Measurements from ENCODE around the gene SHROOM3. TPM values are rescaled to one million over a fixed set of nuclear protein-coding genes. Genes with fewer than 3 reads are reported as not detected.
"Not testable (repeated sequence)": the region's sequence is repeated elsewhere in the genome, so short reads cannot be mapped to it uniquely, and the experiment has no call there.

The SHROOM3 gene
- total RNA-seq, 1 experiment from 2014 or later = 22.8 TPM

DNA sequence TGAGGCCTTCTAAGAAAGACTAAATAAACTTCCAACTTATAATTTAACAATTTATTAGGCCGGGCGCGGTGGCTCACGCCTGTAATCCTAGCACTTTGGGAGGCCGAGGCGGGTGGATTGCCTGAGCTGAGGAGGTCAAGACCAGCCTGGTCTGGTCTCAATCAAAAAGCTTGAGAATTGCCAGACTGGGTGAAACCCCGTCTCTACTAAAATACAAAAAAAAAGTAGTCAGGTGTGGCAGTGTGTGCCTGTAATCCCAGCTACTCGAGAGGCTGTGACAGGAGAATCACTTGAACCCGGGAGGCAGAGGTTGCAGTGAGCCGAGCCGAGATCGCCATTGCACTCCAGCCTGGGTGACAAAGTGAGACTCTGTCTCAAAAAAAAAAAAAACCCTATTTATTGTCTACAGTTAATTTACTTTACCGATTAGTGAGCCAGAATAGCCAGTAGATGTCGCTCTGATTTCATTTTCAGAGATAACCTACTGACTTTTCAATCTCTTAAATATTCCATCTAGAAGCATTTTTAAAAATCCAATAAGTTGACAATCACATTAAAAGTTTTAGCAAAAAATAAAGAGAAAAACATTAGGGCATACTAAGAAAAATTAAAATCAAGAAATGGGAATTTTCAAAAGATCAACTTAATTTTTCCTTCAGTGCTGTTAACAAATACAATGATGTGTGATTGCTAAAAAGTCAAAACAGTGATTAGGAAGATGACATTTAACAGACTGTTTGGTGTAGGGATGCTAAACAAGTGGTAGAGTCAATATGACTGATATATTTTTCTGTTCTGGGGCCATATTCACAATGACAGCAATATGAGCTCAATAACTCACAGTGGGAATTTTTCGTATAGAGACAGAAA is 4.3 kb upstream of the SHROOM3 start:
- Histone ChIP-seq H3K4me3 (peak overlapping the region; percentile 27; the same call in 1 of the 2 replicates), H3K9me3 (replicated peaks) (no peaks in the 10 kb centered on the region), H3K36me3 (no peaks in the 10 kb centered on the region), H3K4me1 (no peaks in the 10 kb centered on the region), H3K27me3 (no peaks in the 10 kb centered on the region), H3K27ac (no peak overlapping the region)
- peak; percentile 19 to 83 for DNase-seq

DNA sequence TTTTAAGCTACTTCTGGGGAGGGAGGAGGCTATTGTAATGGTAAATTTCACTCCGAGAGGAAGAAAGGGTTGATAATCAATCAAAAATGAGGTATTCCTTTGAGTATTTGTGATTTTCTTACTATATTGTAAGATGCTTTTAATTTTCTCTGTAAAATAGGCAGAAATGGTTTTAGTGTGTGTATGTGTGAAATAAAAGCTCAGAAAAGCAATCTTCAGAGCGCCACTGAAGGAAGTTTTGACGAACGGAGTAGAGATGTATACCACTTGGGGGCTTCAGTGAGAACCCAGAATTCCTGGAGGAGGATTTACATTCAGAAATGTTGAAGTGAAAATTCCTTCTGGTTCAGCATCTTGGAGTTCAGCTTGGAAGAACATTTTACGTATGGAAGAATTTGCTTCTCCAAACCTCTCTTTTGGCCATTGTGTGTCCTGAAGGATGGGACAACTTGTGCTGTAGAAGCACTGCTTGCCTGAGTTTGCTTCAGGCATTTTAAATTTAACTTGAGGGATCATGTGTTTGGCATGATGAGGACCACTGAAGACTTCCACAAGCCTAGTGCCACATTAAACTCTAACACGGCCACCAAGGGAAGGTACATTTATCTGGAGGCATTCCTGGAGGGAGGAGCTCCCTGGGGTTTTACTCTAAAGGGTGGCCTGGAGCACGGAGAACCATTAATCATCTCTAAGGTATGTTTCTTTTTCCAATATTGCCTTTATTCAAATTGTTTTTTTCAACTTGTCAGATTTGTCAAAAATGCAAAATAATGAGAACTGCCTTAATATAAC is 695 bp downstream of the SHROOM3 start:
- DNase-seq = no peak
- Histone ChIP-seq H3K36me3 (no peaks in the 10 kb centered on the region), H3K4me1 (no peaks in the 10 kb centered on the region), H3K9me3 (replicated peaks) (no peaks in the 10 kb centered on the region), H3K27me3 (no peaks in the 10 kb centered on the region), H3K27ac (no peak overlapping the region), H3K4me3 (no peak overlapping the region)

DNA sequence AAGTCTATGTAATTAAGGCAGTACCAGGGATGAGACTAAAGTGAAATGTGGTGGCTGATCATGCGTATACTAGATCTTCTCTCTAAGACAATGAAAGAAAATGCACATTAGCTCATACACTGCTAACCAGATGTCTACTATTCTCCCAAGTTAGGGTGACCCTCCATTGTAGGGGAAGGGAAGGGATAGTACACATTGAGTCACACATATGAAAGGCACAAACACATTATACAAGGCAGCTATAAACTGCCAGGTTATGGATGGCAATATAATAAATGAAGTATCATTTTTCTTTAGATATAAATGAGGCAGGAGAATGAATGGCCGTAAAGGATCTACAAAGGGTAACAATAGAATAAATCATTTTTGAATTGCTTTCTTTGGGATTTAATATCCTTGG is 4.5 kb downstream of the SHROOM3 start:
- Histone ChIP-seq H3K27me3 (no peaks in the 10 kb centered on the region), H3K27ac (no peak overlapping the region), H3K9me3 (replicated peaks) (no peaks in the 10 kb centered on the region; the same call in 1 of the 2 replicates), H3K4me3 (no peak overlapping the region), H3K36me3 (no peaks in the 10 kb centered on the region), H3K4me1 (no peaks in the 10 kb centered on the region)
- no peak for DNase-seq

DNA sequence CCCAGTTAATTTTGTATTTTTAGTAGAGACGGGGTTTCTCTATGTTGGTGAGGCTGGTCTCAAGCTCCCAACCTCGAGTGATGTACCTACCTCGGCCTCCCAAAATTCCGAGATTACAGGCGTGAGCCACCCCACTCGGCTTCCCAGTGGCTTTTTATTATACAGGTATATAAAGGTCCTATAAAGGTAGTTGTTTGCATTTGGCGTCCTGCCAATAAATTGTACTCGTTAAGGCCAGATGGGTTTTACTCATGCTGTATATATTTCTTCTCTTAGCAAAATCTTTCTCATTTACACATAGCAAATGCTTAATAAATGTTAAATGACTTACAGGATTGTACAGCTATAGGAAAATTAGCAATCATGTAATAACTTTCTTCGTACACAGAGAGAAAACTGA is 6.9 kb downstream of the SHROOM3 start:
- DNase-seq = no peak
- Histone ChIP-seq H3K9me3 (replicated peaks) (no peaks in the 10 kb centered on the region; the same call in 1 of the 2 replicates), H3K27me3 (no peaks in the 10 kb centered on the region), H3K36me3 (no peaks in the 10 kb centered on the region), H3K27ac (no peak overlapping the region), H3K4me3 (no peak overlapping the region), H3K4me1 (no peaks in the 10 kb centered on the region)

DNA sequence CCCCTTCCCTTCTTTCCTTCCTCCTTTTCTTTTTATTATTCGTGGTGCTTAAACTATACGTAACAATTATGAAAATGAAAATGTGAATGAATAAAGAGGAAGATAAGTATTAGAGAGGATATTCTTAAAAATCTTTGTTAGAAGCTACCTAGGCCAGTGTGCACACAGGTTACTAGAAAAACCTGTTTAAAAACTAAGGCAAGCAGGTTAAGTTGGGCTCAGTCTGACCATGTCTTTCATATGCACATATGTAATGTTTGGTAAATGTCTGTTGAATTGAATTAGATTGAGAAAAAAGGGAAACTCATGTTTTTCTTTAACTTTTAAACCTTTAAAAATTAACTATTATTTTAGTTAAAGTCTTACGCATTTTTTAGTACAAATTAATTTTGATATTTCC is 7.8 kb downstream of the SHROOM3 start:
- H3K4me3 ChIP-seq = no peak overlapping the region
- DNase-seq = no peak
- H3K27me3 ChIP-seq = no peaks in the 10 kb centered on the region
- H3K4me1 ChIP-seq = peaks cover 3% of the 10 kb centered on the region; the same call in 1 of the 2 replicates
- H3K9me3 ChIP-seq (replicated peaks) = no peaks in the 10 kb centered on the region; the same call in 1 of the 2 replicates
- no peak overlapping the region for H3K27ac ChIP-seq
- no peaks in the 10 kb centered on the region for H3K36me3 ChIP-seq

DNA sequence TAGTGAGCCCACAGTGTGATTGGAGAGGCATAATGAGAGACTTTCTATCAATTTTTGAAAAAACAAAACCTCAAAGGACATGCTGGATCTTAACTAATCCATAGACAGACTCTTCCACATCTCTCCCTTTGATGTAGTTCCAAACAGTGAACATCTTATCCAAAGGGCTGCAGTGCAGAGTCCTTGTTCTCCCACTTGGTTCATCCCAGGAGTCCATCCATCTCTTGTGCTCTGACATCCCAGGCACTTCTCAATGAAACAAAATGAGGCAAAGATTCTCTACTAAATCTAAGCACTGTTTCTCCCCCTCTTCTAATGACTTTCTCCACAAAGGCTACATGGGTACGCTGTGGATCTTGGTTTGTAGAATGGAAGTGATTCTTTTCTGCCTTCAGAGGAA is 8.3 kb downstream of the SHROOM3 start:
- no peak overlapping the region for H3K4me3 ChIP-seq
- H3K36me3 ChIP-seq = no peaks in the 10 kb centered on the region
- no peaks in the 10 kb centered on the region for H3K27me3 ChIP-seq
- peaks cover 3% of the 10 kb centered on the region; the same call in 1 of the 2 replicates for H3K4me1 ChIP-seq
- no peak overlapping the region for H3K27ac ChIP-seq
- DNase-seq = no peak
- H3K9me3 ChIP-seq (replicated peaks) = no peaks in the 10 kb centered on the region; the same call in 1 of the 2 replicates

DNA sequence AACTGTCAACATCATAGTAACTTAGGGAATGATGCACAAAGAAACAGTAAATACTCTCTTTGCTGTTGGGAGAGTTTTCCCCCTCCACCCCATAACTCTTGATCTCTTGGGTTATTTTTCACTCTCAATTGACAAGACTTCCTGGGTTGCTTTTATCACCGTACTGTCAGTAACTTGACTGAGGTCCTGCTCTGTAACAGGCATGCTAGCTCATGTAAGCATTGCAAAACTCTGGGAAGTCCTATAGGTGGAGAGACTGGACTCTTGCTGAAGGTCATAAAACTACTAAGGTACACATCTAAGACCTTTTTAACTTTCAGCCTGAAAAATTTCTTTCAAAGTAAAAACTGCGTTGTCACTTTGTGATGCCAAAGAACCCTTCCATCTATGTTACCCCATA is 10.9 kb downstream of the SHROOM3 start:
- no peaks in the 10 kb centered on the region for H3K36me3 ChIP-seq
- DNase-seq = no peak
- H3K9me3 ChIP-seq (replicated peaks) = no peaks in the 10 kb centered on the region; the same call in 1 of the 2 replicates
- peaks cover 3% of the 10 kb centered on the region; the same call in 1 of the 2 replicates for H3K4me1 ChIP-seq
- H3K27ac ChIP-seq = no peak overlapping the region
- H3K4me3 ChIP-seq = no peak overlapping the region
- H3K27me3 ChIP-seq = no peaks in the 10 kb centered on the region

DNA sequence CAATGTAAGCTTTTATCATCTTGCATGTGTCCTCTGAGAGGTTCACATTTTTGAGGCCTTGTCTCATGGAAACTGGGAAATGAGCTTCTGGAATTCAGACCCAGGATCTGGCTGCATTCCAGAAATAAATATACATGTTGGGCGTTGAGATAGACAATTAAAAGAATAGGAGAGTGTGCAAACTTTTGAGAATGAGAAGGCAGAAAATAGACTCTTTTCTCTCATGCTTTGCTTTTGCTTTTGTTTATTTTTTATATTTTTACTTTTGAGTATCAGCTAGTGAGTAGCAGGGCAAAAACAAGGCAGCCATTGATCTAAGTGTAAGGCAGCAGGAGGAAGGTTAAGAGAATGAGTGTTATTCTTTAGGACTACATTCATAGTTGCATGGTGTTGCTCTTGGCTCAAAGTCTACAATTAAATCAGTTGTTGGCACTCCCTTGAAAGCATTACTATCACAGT is 12.4 kb downstream of the SHROOM3 start:
- no peak for DNase-seq
- H3K27me3 ChIP-seq = no peaks in the 10 kb centered on the region

DNA sequence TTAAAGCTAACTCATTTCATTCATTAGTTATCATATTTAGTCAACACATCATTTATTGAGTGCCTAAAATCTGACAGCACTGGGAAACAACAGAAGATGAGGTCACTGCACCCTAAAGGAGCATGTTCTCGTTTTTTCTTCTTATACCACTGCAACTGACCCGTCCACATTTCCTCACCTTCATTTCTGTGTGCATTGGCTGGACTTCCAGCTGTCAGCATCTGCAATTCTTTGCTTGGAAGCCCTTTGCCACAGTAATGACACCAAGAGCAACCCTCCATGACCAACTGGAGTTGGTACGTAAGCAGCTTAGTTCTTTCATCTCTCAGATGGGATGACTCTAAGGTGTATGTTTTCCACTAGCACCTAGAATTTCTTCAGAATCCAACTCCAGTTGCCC is 13.2 kb downstream of the SHROOM3 start:
- H3K27ac ChIP-seq = no peak overlapping the region
- peaks cover 3% of the 10 kb centered on the region; the same call in 1 of the 2 replicates for H3K4me1 ChIP-seq
- no peak for DNase-seq
- no peaks in the 10 kb centered on the region; the same call in 1 of the 2 replicates for H3K9me3 ChIP-seq (replicated peaks)
- no peaks in the 10 kb centered on the region for H3K36me3 ChIP-seq
- no peak overlapping the region for H3K4me3 ChIP-seq
- H3K27me3 ChIP-seq = no peaks in the 10 kb centered on the region

More for the DNA sequence above, 12.4 kb downstream of the SHROOM3 start:
- Histone ChIP-seq H3K4me3 (no peak overlapping the region), H3K27ac (no peak overlapping the region), H3K36me3 (no peaks in the 10 kb centered on the region), H3K9me3 (replicated peaks) (no peaks in the 10 kb centered on the region; the same call in 1 of the 2 replicates), H3K4me1 (peaks cover 3% of the 10 kb centered on the region; the same call in 1 of the 2 replicates)

DNA sequence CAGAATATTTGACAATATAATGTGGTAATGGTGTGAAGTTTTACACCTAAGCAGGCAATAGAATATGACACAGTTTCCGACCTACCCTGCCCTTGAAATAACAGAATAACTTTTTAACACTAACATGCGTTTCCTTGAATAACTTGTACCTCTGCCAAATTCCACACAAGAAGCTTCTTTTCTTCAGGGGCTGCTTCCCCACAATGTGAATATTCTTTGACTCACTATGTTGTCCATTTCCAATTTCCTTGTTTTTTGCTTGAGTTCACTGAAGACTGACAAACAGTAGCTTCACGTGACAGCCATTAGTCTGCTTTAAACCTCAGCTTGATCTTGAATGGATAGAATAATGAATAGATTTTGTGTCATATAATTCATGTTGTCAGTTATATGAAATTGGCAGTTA is 14.3 kb downstream of the SHROOM3 start:
- H3K4me1 ChIP-seq = peaks cover 3% of the 10 kb centered on the region; the same call in 1 of the 2 replicates
- DNase-seq = no peak
- no peak overlapping the region for H3K27ac ChIP-seq

DNA sequence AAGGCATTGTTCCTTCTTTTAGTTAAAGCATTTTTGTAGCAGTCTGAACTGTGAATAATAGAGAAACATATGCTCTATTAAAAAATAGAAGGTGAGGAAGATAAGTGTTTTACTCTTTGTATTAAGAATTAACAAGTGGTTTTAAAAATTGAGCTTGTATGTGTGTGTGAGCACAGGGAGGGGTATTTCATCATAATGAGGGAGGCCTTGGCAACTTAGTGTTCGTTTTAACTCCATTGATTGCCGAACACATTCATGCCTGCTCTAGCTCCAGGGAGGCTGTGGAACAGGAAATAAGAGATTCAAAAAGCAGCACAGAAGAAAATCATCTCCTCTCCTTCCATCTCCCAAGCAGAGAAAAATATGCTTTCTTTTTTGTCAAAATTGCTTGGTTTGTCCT is 14.8 kb downstream of the SHROOM3 start:
- Histone ChIP-seq H3K4me3 (no peak overlapping the region), H3K27me3 (no peaks in the 10 kb centered on the region), H3K9me3 (replicated peaks) (no peaks in the 10 kb centered on the region; the same call in 1 of the 2 replicates), H3K27ac (no peak overlapping the region), H3K36me3 (no peaks in the 10 kb centered on the region), H3K4me1 (peaks cover 3% of the 10 kb centered on the region; the same call in 1 of the 2 replicates)
- no peak for DNase-seq

More for the DNA sequence above, 14.3 kb downstream of the SHROOM3 start:
- Histone ChIP-seq H3K36me3 (no peaks in the 10 kb centered on the region), H3K27me3 (no peaks in the 10 kb centered on the region), H3K4me3 (no peak overlapping the region), H3K9me3 (replicated peaks) (no peaks in the 10 kb centered on the region)

DNA sequence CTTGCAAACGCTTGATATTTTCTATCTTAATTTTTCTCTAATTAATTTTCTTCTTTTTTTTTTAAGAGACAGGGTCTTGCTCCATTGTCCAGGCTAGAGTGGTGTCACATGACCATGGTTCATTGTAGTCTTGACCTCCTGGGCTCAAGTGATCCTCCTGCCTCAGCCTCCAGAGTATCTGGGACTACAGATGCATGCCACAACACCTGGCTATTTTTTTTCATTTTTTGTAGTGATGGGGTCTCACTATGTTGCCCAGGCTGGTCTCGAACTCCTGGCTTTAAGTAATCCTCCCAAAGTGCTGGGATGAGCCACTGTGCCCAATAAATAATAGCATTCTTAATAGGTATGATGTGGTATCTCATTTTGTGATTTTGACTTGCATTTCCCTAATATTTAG is 18.2 kb downstream of the SHROOM3 start:
- Histone ChIP-seq H3K36me3 (no peaks in the 10 kb centered on the region), H3K27me3 (no peaks in the 10 kb centered on the region)

DNA sequence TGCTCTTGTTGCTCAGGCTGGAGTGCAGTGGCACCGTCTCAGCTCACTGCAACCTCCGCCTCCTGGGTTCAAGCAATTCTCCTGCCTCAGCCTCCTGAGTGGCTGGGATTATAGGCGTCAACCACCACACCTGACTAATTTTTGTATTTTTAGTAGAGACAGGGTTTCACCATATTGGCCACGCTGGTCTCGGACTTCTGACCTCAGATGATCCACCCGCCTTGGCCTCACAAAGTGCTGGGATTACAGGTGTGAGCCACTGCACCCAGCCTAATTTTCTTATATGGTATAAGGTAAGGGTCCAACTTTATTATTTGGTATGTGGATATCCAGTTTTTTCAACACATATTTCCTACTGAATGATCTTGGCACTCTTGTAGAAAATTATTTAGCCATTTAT is 19.0 kb downstream of the SHROOM3 start:
- H3K9me3 ChIP-seq (replicated peaks); DNase-seq; H3K36me3 ChIP-seq; H3K27ac ChIP-seq; H3K4me3 ChIP-seq; H3K27me3 ChIP-seq: not testable (repeated sequence)
- H3K4me1 ChIP-seq = peaks cover 13% of the 10 kb centered on the region

More for the DNA sequence above, 18.2 kb downstream of the SHROOM3 start:
- Histone ChIP-seq H3K27ac (no peak overlapping the region), H3K4me1 (peaks cover 5% of the 10 kb centered on the region), H3K9me3 (replicated peaks) (no peaks in the 10 kb centered on the region; the same call in 1 of the 2 replicates), H3K4me3 (no peak overlapping the region)
- DNase-seq = no peak

DNA sequence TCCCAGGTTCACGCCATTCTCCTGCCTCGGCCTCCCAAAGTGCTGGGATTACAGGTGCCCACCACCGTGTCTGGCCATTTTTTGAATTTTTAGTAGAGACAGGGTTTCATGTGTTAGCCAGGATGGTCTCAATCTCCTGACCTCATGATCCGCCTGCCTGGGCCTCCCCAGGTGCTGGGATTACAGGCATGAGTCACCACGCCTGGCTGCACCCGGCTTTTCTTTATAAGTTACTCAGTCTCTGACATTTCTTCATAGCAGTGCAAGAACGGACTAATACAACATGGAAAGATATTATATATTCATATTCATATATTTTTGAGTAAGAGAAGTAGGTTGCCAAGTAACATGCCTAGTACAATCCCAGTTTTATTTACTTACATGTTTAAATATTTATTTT is 22.9 kb downstream of the SHROOM3 start:
- H3K27me3 ChIP-seq = no peaks in the 10 kb centered on the region
- peak overlapping the region; percentile 81; the same call in 1 of the 2 replicates for H3K27ac ChIP-seq
- peaks cover 22% of the 10 kb centered on the region for H3K4me1 ChIP-seq
- no peak overlapping the region for H3K4me3 ChIP-seq
- peaks cover 4% of the 10 kb centered on the region for H3K9me3 ChIP-seq (replicated peaks)
- DNase-seq = peak in 1 of 2 experiments; percentile 21
- H3K36me3 ChIP-seq = no peaks in the 10 kb centered on the region

DNA sequence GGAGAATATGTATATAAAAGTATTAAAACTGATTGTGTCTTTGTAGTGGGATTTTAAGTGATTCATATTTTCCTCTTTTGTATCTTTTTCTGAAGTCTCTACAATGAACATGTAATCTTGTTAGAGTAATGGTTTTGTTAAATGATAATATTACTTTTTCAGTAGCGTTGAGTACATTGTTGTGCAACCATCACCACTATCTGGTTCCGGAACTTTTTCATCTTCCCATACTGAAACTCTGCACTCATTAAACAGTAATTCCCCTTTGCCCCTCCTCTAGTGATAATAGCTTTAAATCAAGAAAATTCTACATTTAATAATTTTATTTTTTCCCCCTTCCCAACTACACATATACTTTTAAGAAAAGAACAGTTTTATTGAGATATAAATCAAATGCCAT is 23.3 kb downstream of the SHROOM3 start:
- H3K36me3 ChIP-seq = no peaks in the 10 kb centered on the region
- DNase-seq = no peak
- H3K9me3 ChIP-seq (replicated peaks) = peaks cover 8% of the 10 kb centered on the region
- H3K27me3 ChIP-seq = no peaks in the 10 kb centered on the region
- H3K4me3 ChIP-seq = no peak overlapping the region
- H3K27ac ChIP-seq = peak overlapping the region; percentile 81
- peaks cover 22% of the 10 kb centered on the region for H3K4me1 ChIP-seq
